ENCODE data around the gene GAK. TPM values are rescaled to one million over a fixed set of nuclear protein-coding genes. Genes with fewer than 3 reads are reported as not detected.

The GAK gene
- total RNA-seq, 1 donor from 2014 or later = 116 TPM

- Mint-ChIP-seq H3K4me1 (ENCODE audit: low read depth) (no peaks in the 10 kb centered on the region), H3K27ac (no peak overlapping the region)
- no peak for DNase-seq (ENCODE audit: low spot score, unreplicated experiment)
These were observed 26.4 kb downstream of the GAK start for GRCh38 chr4:905485-906338.

DNA sequence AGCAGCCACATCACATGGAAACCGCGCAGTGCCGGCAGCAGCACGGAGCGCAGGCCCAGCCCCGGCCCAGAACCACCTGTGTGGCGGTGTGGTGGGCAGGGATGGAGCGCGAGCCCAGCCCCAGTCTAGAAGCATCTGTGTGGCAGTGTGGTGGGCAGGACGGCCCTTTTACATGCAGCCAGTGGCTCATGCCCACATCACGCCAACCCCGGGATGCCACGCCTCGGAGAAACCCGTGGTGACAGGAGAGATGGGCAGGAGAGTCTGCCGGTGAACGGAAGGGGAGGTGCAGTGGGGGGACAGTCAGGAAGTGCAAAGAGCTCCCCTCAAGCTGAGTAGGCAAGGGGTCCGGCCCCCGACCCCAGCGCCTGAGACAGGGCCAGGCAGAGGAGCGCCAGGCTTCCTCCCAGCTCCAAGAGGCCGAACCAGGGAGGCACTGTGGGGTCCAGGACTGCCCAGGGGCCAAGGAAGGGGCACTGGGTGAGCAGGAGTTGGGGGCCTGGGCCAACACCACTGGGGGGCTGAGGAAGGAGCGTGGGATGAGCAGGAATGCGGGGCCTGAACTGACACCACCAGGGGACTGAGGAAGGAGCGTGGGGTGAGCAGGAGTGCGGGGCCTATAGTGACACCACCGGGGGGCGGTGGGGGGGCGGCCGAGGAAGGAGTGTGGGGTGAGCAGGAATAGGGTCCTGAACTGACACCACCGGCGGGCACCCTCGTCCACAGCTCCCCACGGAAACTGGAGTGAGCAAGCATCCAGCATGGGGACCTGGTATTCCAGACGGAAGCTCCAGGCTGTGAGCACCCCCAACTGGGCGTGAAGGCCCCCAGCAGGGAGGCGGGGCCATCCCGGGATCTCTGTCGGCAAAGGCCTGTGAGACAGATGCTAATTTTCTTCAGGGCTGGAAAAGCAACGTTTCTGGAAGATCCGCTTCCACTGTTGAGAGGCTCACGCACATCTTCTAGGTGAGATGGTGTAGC, 28.8 kb downstream of the GAK start:
- Mint-ChIP-seq H3K4me3 (ENCODE audit: low read depth) (no peak overlapping the region), H3K9me3 (ENCODE audit: low read depth) (no peaks in the 10 kb centered on the region), H3K27me3 (no peaks in the 10 kb centered on the region), H3K4me1 (ENCODE audit: low read depth) (no peaks in the 10 kb centered on the region), H3K36me3 (ENCODE audit: insufficient read depth) (peaks cover 5% of the 10 kb centered on the region), H3K27ac (no peak overlapping the region)
- no peak for TF ChIP-seq CTCF (IDR thresholded peaks at IDR 0.05; ENCODE audit: unreplicated experiment)
- DNase-seq (ENCODE audit: low spot score, unreplicated experiment) = no peak

More at GRCh38 chr4:905485-906338, 26.4 kb downstream of the GAK start:
- H3K36me3 Mint-ChIP-seq (ENCODE audit: insufficient read depth) = peaks cover 5% of the 10 kb centered on the region
- H3K4me3 Mint-ChIP-seq (ENCODE audit: low read depth) = no peak overlapping the region
- H3K27me3 Mint-ChIP-seq = no peaks in the 10 kb centered on the region
- TF ChIP-seq CTCF (IDR thresholded peaks at IDR 0.05; ENCODE audit: unreplicated experiment) = no peak
- H3K9me3 Mint-ChIP-seq (ENCODE audit: low read depth) = no peaks in the 10 kb centered on the region

- H3K4me3 Mint-ChIP-seq (ENCODE audit: low read depth) = no peak overlapping the region
- H3K27me3 Mint-ChIP-seq = no peaks in the 10 kb centered on the region
- DNase-seq (ENCODE audit: low spot score, unreplicated experiment) = no peak
- TF ChIP-seq CTCF (IDR thresholded peaks at IDR 0.05; ENCODE audit: unreplicated experiment) = no peak
- no peaks in the 10 kb centered on the region for H3K9me3 Mint-ChIP-seq (ENCODE audit: low read depth)
- peaks cover 5% of the 10 kb centered on the region for H3K36me3 Mint-ChIP-seq (ENCODE audit: insufficient read depth)
- H3K27ac Mint-ChIP-seq = no peak overlapping the region
- H3K4me1 Mint-ChIP-seq (ENCODE audit: low read depth) = no peaks in the 10 kb centered on the region
These were observed 30.8 kb downstream of the GAK start for GRCh38 chr4:901192-901910.

DNA sequence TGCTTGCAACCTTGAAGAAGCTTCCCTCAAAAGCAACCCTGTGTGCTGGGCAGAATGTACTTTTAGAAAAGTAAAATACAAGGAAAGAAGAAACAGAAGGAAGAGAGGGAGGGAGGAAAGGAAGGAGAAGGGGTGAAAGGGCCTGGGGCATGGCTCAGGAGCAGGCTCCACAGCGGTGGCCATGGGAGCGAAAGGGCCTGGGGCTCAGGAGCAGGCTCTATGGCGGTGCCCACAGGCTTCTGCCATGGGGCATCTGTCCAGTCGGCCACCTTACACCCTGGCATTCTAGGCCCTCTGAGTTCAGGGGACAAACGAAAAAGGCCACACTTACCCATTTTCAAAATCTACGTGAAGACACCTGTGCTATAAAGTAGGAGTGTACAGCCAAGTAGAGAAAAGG, 31.4 kb downstream of the GAK start:
- no peaks in the 10 kb centered on the region for H3K27me3 Mint-ChIP-seq
- peaks cover 4% of the 10 kb centered on the region for H3K36me3 Mint-ChIP-seq (ENCODE audit: insufficient read depth)
- no peak for TF ChIP-seq CTCF (IDR thresholded peaks at IDR 0.05; ENCODE audit: unreplicated experiment)
- no peak for DNase-seq (ENCODE audit: low spot score, unreplicated experiment)
- no peaks in the 10 kb centered on the region for H3K9me3 Mint-ChIP-seq (ENCODE audit: low read depth)
- H3K27ac Mint-ChIP-seq = peak overlapping the region; percentile 45
- H3K4me1 Mint-ChIP-seq (ENCODE audit: low read depth) = no peaks in the 10 kb centered on the region
- H3K4me3 Mint-ChIP-seq (ENCODE audit: low read depth) = no peak overlapping the region

DNA sequence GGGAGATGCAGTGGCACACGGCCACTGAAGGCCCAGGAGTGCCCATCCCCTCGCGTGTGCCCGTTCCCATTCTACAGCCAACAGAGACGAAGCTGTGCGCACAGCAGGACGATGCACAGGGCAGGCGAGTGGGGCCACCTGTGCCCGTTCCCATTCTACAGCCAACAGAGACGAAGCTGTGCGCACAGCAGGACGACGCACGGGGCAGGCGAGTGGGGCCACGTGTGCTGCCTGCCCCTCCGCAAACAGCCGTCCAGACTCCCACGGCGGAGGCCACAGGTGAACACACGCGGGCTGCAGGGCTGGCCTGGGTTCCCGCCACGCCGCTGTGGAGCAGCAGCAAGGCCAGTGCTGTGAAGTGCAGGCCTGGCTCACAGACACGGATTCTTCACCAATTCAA, 32.0 kb downstream of the GAK start:
- H3K27me3 Mint-ChIP-seq = no peaks in the 10 kb centered on the region
- TF ChIP-seq CTCF (IDR thresholded peaks at IDR 0.05; ENCODE audit: unreplicated experiment) = no peak
- H3K27ac Mint-ChIP-seq = no peak overlapping the region
- no peak overlapping the region for H3K4me3 Mint-ChIP-seq (ENCODE audit: low read depth)
- H3K36me3 Mint-ChIP-seq (ENCODE audit: insufficient read depth) = peaks cover 4% of the 10 kb centered on the region
- no peak for DNase-seq (ENCODE audit: low spot score, unreplicated experiment)
- H3K4me1 Mint-ChIP-seq (ENCODE audit: low read depth) = no peaks in the 10 kb centered on the region
- H3K9me3 Mint-ChIP-seq (ENCODE audit: low read depth) = no peaks in the 10 kb centered on the region

All from progenitor cell of endocrine pancreas (in vitro differentiated cells).